HCT116 (cell line): ENCODE measurements around the gene SIRT3. TPM values are rescaled to one million over a fixed set of nuclear protein-coding genes. Genes with fewer than 3 reads are reported as not detected.

Experiments
- ATAC-seq: fragments of 200-7000 bp; cut with Tn5 transposase; 2 replicates; pipeline ENCODE4 v1.9.1; 2020; ENCODE audit warnings: mild to moderate bottlenecking, moderate library complexity
- BruUV-seq: library from RNA; stranded (reverse); fragments of 400-500 nt; replicated peaks from 2 replicates; lab custom pipeline; 2021; lab: Mats Ljungman, UMichigan
- CTCF ChIA-PET: fragments of 300-600 bp; sonication (Branson Sonifier 250); formaldehyde crosslinking; loops from one replicate; lab custom pipeline; 2021; ENCODE audit warnings: antibody characterized with exemption; lab: Charles Lee
- POLR2A ChIA-PET: fragments of 300-600, 350-600 bp; sonication (Branson Sonifier 250); formaldehyde crosslinking; loops from one replicate; lab custom pipeline; 2021; ENCODE audit warnings: antibody characterized with exemption; lab: Charles Lee
- RAD21 ChIA-PET, 2 experiments: fragments of 300-600 bp; sonication (Branson Sonifier 250); formaldehyde crosslinking; loops; one replicate each; lab custom pipeline; 2023; ENCODE audit warnings: low total read pairs in 2 of 2; ENCODE audit not compliant: uncharacterized antibody in 2 of 2, unreplicated experiment in 2 of 2, low non-redundant PET in 1 of 2; lab: Charles Lee
- DNase-seq: peaks from one replicate; pipeline ENCODE4 v3.0.0-alpha.2; 2010; ENCODE audit warnings: low read depth, low spot score
- H2AFZ ChIP-seq: fragments of 200-600 bp; shearing (Covaris generic), sonication (generic); 2 replicates; pipeline ENCODE4 v1.6.1; 2017; ENCODE audit warnings: low read depth, mixed run types, mixed read lengths, antibody characterized with exemption, low read length; ENCODE audit not compliant: poor library complexity, severe bottlenecking
- H3K27ac ChIP-seq: 2 replicates; pipeline ENCODE4 v1.5.1; 2012; ENCODE audit warnings: low read depth, low read length
- H3K27me3 ChIP-seq: fragments of 200-600 bp; sonication (generic); 2 replicates; pipeline ENCODE4 v1.6.1; 2016; ENCODE audit warnings: mixed run types, low read length, mixed read lengths; ENCODE audit not compliant: insufficient read depth
- H3K36me3 ChIP-seq, 2 experiments: fragments of 200-500 bp in 1 of 2; fragments of 200-600 bp in 1 of 2; sonication (Bioruptor generic) in 1 of 2; sonication (generic) in 1 of 2; 2 replicates each; pipeline versions ENCODE4 v1.5.1 to v1.6.1; 2014 to 2016; ENCODE audit warnings: low read length in 2 of 2, inconsistent platforms in 1 of 2, mixed read lengths in 1 of 2, mixed run types in 1 of 2; ENCODE audit not compliant: insufficient read depth in 2 of 2, control insufficient read depth in 1 of 2
- H3K4me1 ChIP-seq, 2 experiments: fragments of 200-600 bp in 1 of 2; sonication (generic) in 1 of 2; 2 replicates each; pipeline versions ENCODE4 v1.5.1 to v1.6.1; 2012 to 2017; ENCODE audit warnings: low read length in 2 of 2, inconsistent platforms in 1 of 2, mild to moderate bottlenecking in 1 of 2, mixed read lengths in 1 of 2, mixed run types in 1 of 2, moderate library complexity in 1 of 2; ENCODE audit not compliant: insufficient read depth in 2 of 2, control insufficient read depth in 1 of 2
- H3K4me2 ChIP-seq: fragments of 200-600 bp; sonication (generic); 2 replicates; pipeline ENCODE4 v1.6.1; 2017; ENCODE audit warnings: mixed run types, low read length, mixed read lengths
- H3K4me3 ChIP-seq, 2 experiments: fragments of 200-600 bp in 1 of 2; sonication (generic) in 1 of 2; replicated peaks in 1 of 2; 2 replicates each; pipeline ENCODE4 v1.5.1; 2011 to 2016; ENCODE audit warnings: low read length in 2 of 2, control low read depth in 1 of 2, low read depth in 1 of 2, mild to moderate bottlenecking in 1 of 2, mixed read lengths in 1 of 2, mixed run types in 1 of 2
- H3K79me2 ChIP-seq: fragments of 200-600 bp; sonication (generic); 2 replicates; pipeline ENCODE4 v1.6.1; 2017; ENCODE audit warnings: mild to moderate bottlenecking, mixed run types, low read length, moderate library complexity, mixed read lengths; ENCODE audit not compliant: insufficient read depth
- H3K9ac ChIP-seq: fragments of 200-600 bp; sonication (generic); 2 replicates; pipeline ENCODE4 v1.6.1; 2016; ENCODE audit warnings: low read length, mixed read lengths
- H3K9me2 ChIP-seq: fragments of 200-600 bp; sonication (generic), shearing (Covaris generic); 2 replicates; pipeline ENCODE4 v1.6.1; 2017; ENCODE audit warnings: mixed run types, mild to moderate bottlenecking, moderate library complexity; ENCODE audit not compliant: insufficient read depth
- H3K9me3 ChIP-seq, 2 experiments: fragments of 200-500 bp in 1 of 2; fragments of 200-600 bp in 1 of 2; sonication (Bioruptor generic) in 1 of 2; sonication (generic) in 1 of 2; 2 replicates each; pipeline ENCODE4 v1.6.1; 2014 to 2017; ENCODE audit warnings: low read length in 2 of 2, mixed read lengths in 2 of 2, inconsistent platforms in 1 of 2, low read depth in 1 of 2, mild to moderate bottlenecking in 1 of 2, mixed run types in 1 of 2, moderate library complexity in 1 of 2; ENCODE audit not compliant: control insufficient read depth in 1 of 2, insufficient read depth in 1 of 2
- H4K20me1 ChIP-seq: fragments of 200-600 bp; sonication (generic), shearing (Covaris generic); 2 replicates; pipeline ENCODE4 v1.6.1; 2017; ENCODE audit warnings: mixed run types, mild to moderate bottlenecking, moderate library complexity; ENCODE audit not compliant: insufficient read depth
- CBX3 ChIP-seq: IDR thresholded peaks from 2 replicates; pipeline ENCODE4 v1.6.1; 2012; ENCODE audit warnings: low read depth
- ELF1 ChIP-seq: IDR thresholded peaks from 2 replicates; pipeline ENCODE4 v1.6.1; 2012; ENCODE audit warnings: low read depth, borderline replicate concordance
- FOSL1 ChIP-seq: IDR thresholded peaks from 2 replicates; pipeline ENCODE4 v1.6.1; 2012; ENCODE audit warnings: low read depth
- JUND ChIP-seq: IDR thresholded peaks from 2 replicates; pipeline ENCODE4 v1.6.1; 2012
- POLR2A ChIP-seq: IDR thresholded peaks from 2 replicates; pipeline ENCODE4 v1.7.0; 2011; ENCODE audit warnings: borderline replicate concordance; ENCODE audit not compliant: insufficient read depth, insufficient read length; ENCODE audit errors: extremely low read depth
- POLR2AphosphoS5 ChIP-seq: IDR thresholded peaks from 2 replicates; pipeline ENCODE4 v1.6.1; 2011; ENCODE audit warnings: mild to moderate bottlenecking, low read depth, low read length, moderate library complexity
- RAD21 ChIP-seq: IDR thresholded peaks from 2 replicates; pipeline ENCODE4 v1.6.1; 2012; ENCODE audit warnings: low read depth, mild to moderate bottlenecking
- TCF7L2 ChIP-seq: IDR thresholded peaks from 2 replicates; pipeline ENCODE4 v1.7.0; 2011; ENCODE audit warnings: borderline replicate concordance, inconsistent platforms; ENCODE audit not compliant: insufficient read depth, insufficient read length; ENCODE audit errors: extremely low read depth
- YY1 ChIP-seq: IDR thresholded peaks from 2 replicates; pipeline ENCODE4 v1.6.1; 2011; ENCODE audit warnings: low read length, low read depth, moderate library complexity, mild to moderate bottlenecking; ENCODE audit not compliant: insufficient replicate concordance; ENCODE audit errors: extremely low read depth
- ZFX ChIP-seq: fragments of 450-650 bp; IDR thresholded peaks from 2 replicates; pipeline ENCODE4 v1.6.1; 2017
- intact Hi-C: fragments of 100-400 bp; cut with micrococcal nuclease; formaldehyde crosslinking; loops from 2 replicates; pipeline ENCODE4 v1.10.0; 2022
- total RNA-seq: library from RNA; stranded (reverse); gene quantifications from one replicate; pipeline ENCODE4 v1.2.1, GENCODE V29; 2021; ENCODE audit not compliant: unreplicated experiment
- TF ChIP-seq, protein P1 (sequence below): IDR thresholded peaks from 2 replicates; pipeline ENCODE4 v1.6.1; 2011; ENCODE audit warnings: mild to moderate bottlenecking, low read length, moderate library complexity; ENCODE audit not compliant: insufficient replicate concordance; ENCODE audit errors: extremely low read depth

SIRT3 gene
- total RNA-seq, 1 experiment from 2014 or later: 17.9 TPM

DNA sequence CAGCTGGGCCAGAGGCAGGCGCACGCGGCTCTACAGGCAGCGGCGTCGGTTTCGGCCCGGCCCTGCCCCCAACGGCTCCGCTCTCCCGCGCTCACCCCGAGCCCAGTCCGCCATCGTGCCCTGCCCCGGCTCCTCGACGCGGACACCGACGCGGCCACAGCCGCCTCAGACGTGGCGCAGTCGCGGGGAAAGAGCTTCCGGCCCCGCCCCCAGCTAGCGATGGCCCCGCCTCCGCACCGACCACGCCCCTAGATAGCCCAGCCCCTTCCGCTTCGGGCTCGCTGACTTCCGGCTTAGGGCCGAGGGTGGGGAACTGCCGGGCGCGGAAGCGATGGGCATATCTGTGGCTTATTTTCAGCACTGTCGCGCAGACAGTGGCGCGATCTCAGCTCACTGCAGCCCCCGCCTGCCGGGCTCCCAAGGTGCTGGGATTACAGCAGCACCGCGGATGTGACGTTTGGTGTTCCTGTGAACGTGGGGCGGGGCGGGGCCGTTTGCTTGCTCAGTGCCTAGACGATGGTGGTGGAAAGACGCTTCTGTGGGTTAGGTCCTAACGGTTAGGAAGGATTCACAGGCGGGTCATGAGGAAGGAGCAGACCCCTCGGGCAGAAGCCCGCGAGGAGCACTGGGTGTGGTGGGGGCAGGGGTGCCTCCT is 28.8 kb downstream of the SIRT3 start, which contains the start of the genes BET1L and RIC8A:
Gene BET1L (minus strand): TSS at position 192 of the 655 bp plus-strand sequence. CDS start 78 bp downstream, at position 114.
Gene RIC8A (plus strand): TSS at position 501 of the 655 bp plus-strand sequence. CDS start 1,147 bp downstream, outside the sequence.
- Histone ChIP-seq H4K20me1 (no peaks in the 10 kb centered on the region), H3K27me3 (no peaks in the 10 kb centered on the region), H3K9me3 (no peaks in the 10 kb centered on the region), H3K4me1 (peaks cover 16 to 24% of the 10 kb centered on the region in 2 experiments), H3K27ac (peak within 1 kb of the TSS; percentile 94), H3K4me2 (peak within 1 kb of the TSS; percentile 91), H3K4me3 (peak within 1 kb of the TSS; percentile 76 to 99), H3K36me3 (peaks cover 29 to 52% of the 10 kb centered on the region in 2 experiments), H3K9ac (peak within 1 kb of the TSS; percentile 89), H3K9me2 (no peaks in the 10 kb centered on the region), H2AFZ (no peak within 1 kb of the TSS), H3K79me2 (peaks cover 69% of the 10 kb centered on the region)
- DNase-seq (peak; percentile 97), ATAC-seq (peak; percentile 82)
- ChIA-PET CTCF (no interaction called here), POLR2A (interaction anchor here (1.0 to 1.2 kb wide), 2 partner anchors 148 to 241 kb away, joined by 4 to 7 read pairs; no protein-coding TSS in a partner anchor), RAD21 (no interaction called here)
- BruUV-seq: no TSS peak
- peak; percentile 50 for TF ChIP-seq YY1
- TF ChIP-seq, protein P1, sequence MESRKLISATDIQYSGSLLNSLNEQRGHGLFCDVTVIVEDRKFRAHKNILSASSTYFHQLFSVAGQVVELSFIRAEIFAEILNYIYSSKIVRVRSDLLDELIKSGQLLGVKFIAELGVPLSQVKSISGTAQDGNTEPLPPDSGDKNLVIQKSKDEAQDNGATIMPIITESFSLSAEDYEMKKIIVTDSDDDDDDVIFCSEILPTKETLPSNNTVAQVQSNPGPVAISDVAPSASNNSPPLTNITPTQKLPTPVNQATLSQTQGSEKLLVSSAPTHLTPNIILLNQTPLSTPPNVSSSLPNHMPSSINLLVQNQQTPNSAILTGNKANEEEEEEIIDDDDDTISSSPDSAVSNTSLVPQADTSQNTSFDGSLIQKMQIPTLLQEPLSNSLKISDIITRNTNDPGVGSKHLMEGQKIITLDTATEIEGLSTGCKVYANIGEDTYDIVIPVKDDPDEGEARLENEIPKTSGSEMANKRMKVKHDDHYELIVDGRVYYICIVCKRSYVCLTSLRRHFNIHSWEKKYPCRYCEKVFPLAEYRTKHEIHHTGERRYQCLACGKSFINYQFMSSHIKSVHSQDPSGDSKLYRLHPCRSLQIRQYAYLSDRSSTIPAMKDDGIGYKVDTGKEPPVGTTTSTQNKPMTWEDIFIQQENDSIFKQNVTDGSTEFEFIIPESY: no peak
- TF ChIP-seq POLR2A: peak; percentile 75
- peak; percentile 93 for TF ChIP-seq POLR2AphosphoS5
- no peak for TF ChIP-seq ELF1
- no peak for TF ChIP-seq RAD21
- no peak for TF ChIP-seq CBX3
- peak; percentile 69 for TF ChIP-seq TCF7L2
- no peak for TF ChIP-seq FOSL1
- TF ChIP-seq JUND: no peak
- peak; percentile 10; the same call in 1 of the 2 replicates for TF ChIP-seq ZFX
- intact Hi-C loops: loop anchor here (1.0 kb wide), 1 partner anchor 29 kb away; the partner anchor contains the start of genes PSMD13 and SIRT3
